HepG2 (cell line): ENCODE results near the gene NOXO1. TPM values are rescaled to one million over a fixed set of nuclear protein-coding genes. Genes with fewer than 3 reads are reported as not detected.

Experiments used
- CAMTA2 ChIP-seq: sonication (generic); formaldehyde crosslinking; IDR thresholded peaks from 2 replicates; pipeline ENCODE4 v1.4.0; 2020; ENCODE audit warnings: mild to moderate bottlenecking, missing genetic modification reagents, borderline replicate concordance
- HNRNPLL ChIP-seq: fragments of 200-400 bp; formaldehyde crosslinking; IDR thresholded peaks from 2 replicates; pipeline ENCODE4 v1.6.1; 2017; ENCODE audit warnings: mild to moderate bottlenecking, low read depth, low read length; ENCODE audit not compliant: poor library complexity, severe bottlenecking
- IKZF5 ChIP-seq: IDR thresholded peaks from 2 replicates; pipeline ENCODE4 v1.6.1; 2018; ENCODE audit warnings: missing genetic modification reagents, mild to moderate bottlenecking, missing compliant biosample characterization
- ISX ChIP-seq: sonication (generic); formaldehyde crosslinking; conservative IDR thresholded peaks from 2 replicates; pipeline ENCODE4 v1.5.0; 2020; ENCODE audit warnings: missing genetic modification reagents
- NCOA1 ChIP-seq: sonication (generic); formaldehyde crosslinking; IDR thresholded peaks from 2 replicates; pipeline ENCODE4 v1.9.0; 2021; ENCODE audit warnings: missing genetic modification reagents
- REXO4 ChIP-seq: sonication (generic); formaldehyde crosslinking; IDR thresholded peaks from 2 replicates; pipeline ENCODE4 v1.8.0; 2022; ENCODE audit warnings: missing genetic modification reagents, mild to moderate bottlenecking, borderline replicate concordance
- SP140L ChIP-seq: sonication (generic); formaldehyde crosslinking; IDR thresholded peaks from 2 replicates; pipeline ENCODE4 v1.4.0; 2020; ENCODE audit warnings: missing genetic modification reagents, borderline replicate concordance
- SRY ChIP-seq: sonication (generic); formaldehyde crosslinking; IDR thresholded peaks from 2 replicates; pipeline ENCODE4 v1.8.0; 2022; ENCODE audit warnings: mild to moderate bottlenecking, missing genetic modification reagents
- ZBTB14 ChIP-seq: sonication (generic); formaldehyde crosslinking; IDR thresholded peaks from 2 replicates; pipeline ENCODE4 v1.4.0; 2020; ENCODE audit warnings: missing genetic modification reagents
- ZNF292 ChIP-seq: sonication (generic); formaldehyde crosslinking; IDR thresholded peaks from 2 replicates; pipeline ENCODE4 v1.8.1; 2022; ENCODE audit warnings: mild to moderate bottlenecking, low read depth, missing genetic modification reagents, borderline replicate concordance
- ZNF350 ChIP-seq: sonication (generic); formaldehyde crosslinking; IDR thresholded peaks from 2 replicates; pipeline ENCODE4 v1.4.0; 2020; ENCODE audit warnings: mild to moderate bottlenecking, low read depth, missing genetic modification reagents, borderline replicate concordance
- ZNF446 ChIP-seq: sonication (generic); formaldehyde crosslinking; IDR thresholded peaks from 2 replicates; pipeline ENCODE4 v1.5.0; 2020; ENCODE audit warnings: mild to moderate bottlenecking, missing genetic modification reagents
- ZNF501 ChIP-seq: sonication (generic); formaldehyde crosslinking; IDR thresholded peaks from 2 replicates; pipeline ENCODE4 v1.5.1; 2020; ENCODE audit warnings: mild to moderate bottlenecking, moderate library complexity, missing genetic modification reagents
- ZNF674 ChIP-seq: sonication (generic); formaldehyde crosslinking; IDR thresholded peaks from 2 replicates; pipeline ENCODE4 v1.5.0; 2020; ENCODE audit warnings: low read depth, mild to moderate bottlenecking, missing genetic modification reagents
- ZNF747 ChIP-seq: sonication (generic); formaldehyde crosslinking; IDR thresholded peaks from 2 replicates; pipeline ENCODE4 v1.8.1; 2023; ENCODE audit warnings: missing genetic modification reagents, mild to moderate bottlenecking, borderline replicate concordance
- ZNF770 ChIP-seq: sonication (generic); formaldehyde crosslinking; IDR thresholded peaks from 2 replicates; pipeline ENCODE4 v1.5.0; 2020; ENCODE audit warnings: mild to moderate bottlenecking, missing genetic modification reagents
- ZNF788 ChIP-seq: sonication (generic); formaldehyde crosslinking; IDR thresholded peaks from 2 replicates; pipeline ENCODE4 v1.5.0; 2020; ENCODE audit warnings: mild to moderate bottlenecking, missing genetic modification reagents, borderline replicate concordance
- ZSCAN21 ChIP-seq: sonication (generic); formaldehyde crosslinking; IDR thresholded peaks from 2 replicates; pipeline ENCODE4 v1.8.0; 2022; ENCODE audit warnings: mild to moderate bottlenecking, missing genetic modification reagents, moderate library complexity, borderline replicate concordance
- polyA plus RNA-seq, 8 experiments: library from polyadenylated mRNA; depleted of rRNA in 3 of 8; stranded (reverse) in 7 of 8; unstranded in 1 of 8; fragments of >200 nt; fragmentation: Illumina TruSeq in 4 of 8; extraction: Trizol in 4 of 8; gene quantifications; 2 replicates each; pipeline versions ENCODE4 v1.2.1 to v1.2.3, GENCODE V29; 2011 to 2016; ENCODE audit warnings: low read depth in 4 of 8, missing spikeins in 1 of 8, mixed read lengths in 1 of 8; ENCODE audit not compliant: insufficient read depth in 1 of 8
- total RNA-seq, 5 experiments: library from RNA; depleted of rRNA; stranded (reverse); fragments of >200 nt; fragmentation: Illumina TruSeq; extraction: Trizol; gene quantifications; 2 replicates each; pipeline ENCODE4 v1.2.3, GENCODE V29; 2016; ENCODE audit warnings: low read depth in 1 of 5
- TF ChIP-seq, protein P1 (sequence below): sonication (generic); formaldehyde crosslinking; IDR thresholded peaks from 2 replicates; pipeline ENCODE4 v1.8.0; 2022; ENCODE audit warnings: mild to moderate bottlenecking, missing genetic modification reagents, borderline replicate concordance
- TF ChIP-seq, protein P2 (sequence below): sonication (generic); formaldehyde crosslinking; IDR thresholded peaks from 2 replicates; pipeline ENCODE4 v1.5.1; 2020; ENCODE audit warnings: mild to moderate bottlenecking, moderate library complexity, missing genetic modification reagents

Gene NOXO1
- total and polyA plus RNA-seq, 2 of the 13 experiments (the other 11 are each of a cell fraction or from before 2014, with no cell fraction given), result 0.69 to 1.4 TPM

DNA sequence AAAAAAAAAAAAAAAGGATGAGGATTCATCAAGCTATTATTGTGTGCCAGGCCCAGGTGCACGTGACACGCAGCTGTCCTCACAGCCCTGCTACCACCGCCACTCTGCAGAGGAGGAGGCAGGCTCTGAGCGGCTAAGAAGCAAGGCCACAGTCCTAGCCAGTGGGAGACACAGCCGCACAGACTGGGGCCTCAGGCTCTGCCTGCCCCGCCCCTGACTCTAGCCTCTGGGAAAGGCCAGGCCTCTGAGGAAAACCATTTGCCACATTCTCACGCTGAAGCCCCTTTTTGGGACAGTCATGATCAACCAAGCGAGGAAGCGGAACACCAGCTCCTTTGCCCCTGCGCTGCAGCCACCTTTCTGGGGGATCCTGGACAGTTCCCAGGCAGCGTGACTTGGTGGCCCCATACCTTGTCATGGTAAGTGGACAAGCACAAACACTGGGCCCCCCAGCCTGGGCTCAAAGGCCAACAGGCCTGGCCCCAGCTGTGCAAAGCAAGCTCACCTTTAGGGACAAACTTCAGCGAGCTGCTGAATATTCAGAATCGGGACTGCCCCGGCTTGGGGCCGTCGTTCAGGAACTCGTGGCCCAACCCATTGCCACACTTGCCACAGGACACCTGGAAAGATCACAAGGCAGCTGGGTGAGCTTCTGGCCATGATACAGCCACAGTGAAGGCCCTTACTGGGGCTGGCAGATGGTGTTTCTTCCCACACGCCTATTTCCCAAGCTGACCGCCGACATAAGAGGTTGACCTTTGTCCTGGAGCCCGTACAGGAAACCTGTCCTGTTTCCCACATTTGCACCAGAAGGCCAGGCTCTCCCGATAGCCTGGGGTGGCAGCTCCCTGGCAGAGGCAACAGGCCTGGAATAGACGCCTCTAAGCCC is 40.8 kb downstream of the NOXO1 start (continued):
- TF ChIP-seq SRY (CRISPR knock-in tag), result peak; percentile 36; the same call in 1 of the 2 replicates
- TF ChIP-seq, protein P1, sequence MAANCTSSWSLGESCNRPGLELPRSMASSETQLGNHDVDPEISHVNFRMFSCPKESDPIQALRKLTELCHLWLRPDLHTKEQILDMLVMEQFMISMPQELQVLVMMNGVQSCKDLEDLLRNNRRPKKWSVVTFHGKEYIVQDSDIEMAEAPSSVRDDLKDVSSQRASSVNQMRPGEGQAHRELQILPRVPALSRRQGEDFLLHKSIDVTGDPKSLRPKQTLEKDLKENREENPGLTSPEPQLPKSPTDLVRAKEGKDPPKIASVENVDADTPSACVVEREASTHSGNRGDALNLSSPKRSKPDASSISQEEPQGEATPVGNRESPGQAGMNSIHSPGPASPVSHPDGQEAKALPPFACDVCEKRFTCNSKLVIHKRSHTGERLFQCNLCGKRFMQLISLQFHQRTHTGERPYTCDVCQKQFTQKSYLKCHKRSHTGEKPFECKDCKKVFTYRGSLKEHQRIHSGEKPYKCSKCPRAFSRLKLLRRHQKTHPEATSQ, result peak; percentile 54; the same call in 1 of the 2 replicates
- TF ChIP-seq ZNF747, result no peak
- TF ChIP-seq ZNF292, result no peak; the same call in 1 of the 2 replicates
- TF ChIP-seq, protein P2, sequence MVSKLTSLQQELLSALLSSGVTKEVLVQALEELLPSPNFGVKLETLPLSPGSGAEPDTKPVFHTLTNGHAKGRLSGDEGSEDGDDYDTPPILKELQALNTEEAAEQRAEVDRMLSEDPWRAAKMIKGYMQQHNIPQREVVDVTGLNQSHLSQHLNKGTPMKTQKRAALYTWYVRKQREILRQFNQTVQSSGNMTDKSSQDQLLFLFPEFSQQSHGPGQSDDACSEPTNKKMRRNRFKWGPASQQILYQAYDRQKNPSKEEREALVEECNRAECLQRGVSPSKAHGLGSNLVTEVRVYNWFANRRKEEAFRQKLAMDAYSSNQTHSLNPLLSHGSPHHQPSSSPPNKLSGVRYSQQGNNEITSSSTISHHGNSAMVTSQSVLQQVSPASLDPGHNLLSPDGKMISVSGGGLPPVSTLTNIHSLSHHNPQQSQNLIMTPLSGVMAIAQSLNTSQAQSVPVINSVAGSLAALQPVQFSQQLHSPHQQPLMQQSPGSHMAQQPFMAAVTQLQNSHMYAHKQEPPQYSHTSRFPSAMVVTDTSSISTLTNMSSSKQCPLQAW (CRISPR knock-in tag), result peak; percentile 78; the same call in 1 of the 2 replicates
- no peak for TF ChIP-seq ZBTB14 (CRISPR knock-in tag)
- TF ChIP-seq IKZF5, result peak; percentile 47
- TF ChIP-seq ZNF501 (CRISPR knock-in tag), result peak; percentile 83
- TF ChIP-seq REXO4 (CRISPR knock-in tag), result no peak
- peak; percentile 65; the same call in 1 of the 2 replicates for TF ChIP-seq CAMTA2 (CRISPR knock-in tag)
- TF ChIP-seq ZNF674 (CRISPR knock-in tag), result no peak; the same call in 1 of the 2 replicates
- TF ChIP-seq ZNF446 (CRISPR knock-in tag), result no peak
- TF ChIP-seq ZNF350 (CRISPR knock-in tag), result peak; percentile 68; the same call in 1 of the 2 replicates
- TF ChIP-seq ZNF770, result peak; percentile 30; the same call in 1 of the 2 replicates
- TF ChIP-seq SP140L (CRISPR knock-in tag), result no peak; the same call in 1 of the 2 replicates
- no peak for TF ChIP-seq ZSCAN21 (CRISPR knock-in tag)
- peak; percentile 84; the same call in 1 of the 2 replicates for TF ChIP-seq ZNF788
- peak; percentile 74; the same call in 1 of the 2 replicates for TF ChIP-seq NCOA1 (CRISPR knock-in tag)
- no peak for TF ChIP-seq ISX
- peak; percentile 34 for TF ChIP-seq HNRNPLL
